Heart left ventricle (tissue), 16 donors: ENCODE results near the gene GALNTL6. TPM values are rescaled to one million over a fixed set of nuclear protein-coding genes. Genes with fewer than 3 reads are reported as not detected.

ENCODE experiments used
- ATAC-seq, 4 donors: fragments of 200-7000 bp; cut with Tn5 transposase; one replicate each; pipeline ENCODE4 v1.9.1; 2020 to 2022; ENCODE audit warnings: moderate library complexity in 4 of 4, mild to moderate bottlenecking in 3 of 4, moderate number of reproducible peaks in 1 of 4
- DNase-seq, 5 donors: peaks; one replicate each; pipeline ENCODE4 v3.0.0-alpha.2; 2020
- H3K27ac ChIP-seq, 12 donors: fragments of 200-600 bp; sonication (generic) in 4 of 12; one replicate each; pipeline versions ENCODE4 v1.5.0 to v1.8.0; 2016 to 2022; ENCODE audit warnings: mild to moderate bottlenecking in 2 of 12
- H3K27me3 ChIP-seq, 9 donors: fragments of 200-600 bp; sonication (generic) in 2 of 9; one replicate each; pipeline versions ENCODE4 v1.5.1 to v1.8.0; 2016 to 2022; ENCODE audit warnings: mild to moderate bottlenecking in 3 of 9
- H3K36me3 ChIP-seq, 9 donors: fragments of 200-600 bp; sonication (generic) in 2 of 9; one replicate each; pipeline versions ENCODE4 v1.5.0 to v1.8.0; 2018 to 2022; ENCODE audit warnings: mild to moderate bottlenecking in 2 of 9
- H3K4me1 ChIP-seq, 12 donors: fragments of 200-600 bp; sonication (generic) in 4 of 12; one replicate each; pipeline versions ENCODE4 v1.5.0 to v1.8.0; 2016 to 2022; ENCODE audit warnings: mild to moderate bottlenecking in 3 of 12
- H3K4me3 ChIP-seq, 12 donors: fragments of 200-600 bp; sonication (generic) in 4 of 12; one replicate each; pipeline versions ENCODE4 v1.5.0 to v1.8.0; 2017 to 2022; ENCODE audit warnings: mild to moderate bottlenecking in 9 of 12, moderate library complexity in 4 of 12
- H3K9me3 ChIP-seq, 12 donors: fragments of 200-600 bp; sonication (generic) in 4 of 12; one replicate each; pipeline versions ENCODE4 v1.5.0 to v1.8.0; 2016 to 2022; ENCODE audit warnings: mild to moderate bottlenecking in 1 of 12
- POLR2A ChIP-seq, 2 donors: fragments of 450-650 bp; IDR thresholded peaks; one replicate each; pipeline ENCODE4 v1.6.1; 2017; ENCODE audit warnings: antibody characterized with exemption in 2 of 2, mild to moderate bottlenecking in 2 of 2, moderate library complexity in 2 of 2
- WGBS, 4 donors: extraction: QIAGEN DNeasy Blood & Tissue Kit in 2 of 4; methylation state at CpG; one replicate each; pipeline versions ENCODE4 v1.1.5 to v1.1.7; 2013 to 2018; 5-methylcytosine and 5-hydroxymethylcytosine counted together
- intact Hi-C, 10 donors: fragments of 100-400 bp; cut with DNase I; formaldehyde crosslinking; loops; one replicate each; pipeline versions ENCODE4 v1.11.1 to v1.14.2; 2022
- polyA plus RNA-seq, 2 donors: library from polyadenylated mRNA; stranded (reverse); fragments of 200-250 nt; gene quantifications; one replicate each; pipeline ENCODE4 v1.2.3, GENCODE V29; 2013
- total RNA-seq, 9 donors: library from RNA; depleted of rRNA in 2 of 9; stranded (reverse); fragments of >200 nt in 2 of 9; fragmentation: NEBNext Ultra II Directional in 3 of 9; extraction: Animal tissue kit (Norgen Biotek cat#: 25700) in 3 of 9; gene quantifications; one replicate each; pipeline versions ENCODE4 v1.1.0 to v1.2.4, GENCODE V29; 2016 to 2023
- TF ChIP-seq, protein P1 (sequence below), 12 donors: fragments of 200-600 bp; sonication (generic) in 4 of 12; IDR thresholded peaks; one replicate each; pipeline versions ENCODE4 v1.5.0 to v1.8.0; 2018 to 2022; ENCODE audit warnings: antibody characterized with exemption in 12 of 12, mild to moderate bottlenecking in 5 of 12
- donor health status: ischemic (EF 13 %, LVEDD 7.1; RV severe dilation, severe dysfunction).
- donor health status: healthy with polysubstance abuse.
- donor health status: DM: no; HTN: yes; CAD: no.
- donor health status: DM: no; HTN: no; CAD: no.
- donor health status: ischemic (EF 25% LVEDD 6.9; RV normal size, moderate dysfunction).
- donor health status: ischemic (EF 25% LVEDD 5.7; RV mildly dilated, moderate dysfunction).
- donor health status: healthy.
- donor health status: DM: yes; HTN: yes; CAD: no.
- donor health status: ischemic (EF 35%, LVEDD 5.7; RV mildly dilated, moderate dysfunction).
- donor health status: nonischemic (EF 11% LVEDD 7.7; RV severe dilation, severe dysfunction).
- donor health status: DM: yes; HTN: yes; CAD: no.
- donor health status: PGD.
- donor health status: ischemic (EF 29% LVEDD 5.4; RV normal size, mild dysfunction).
- donor health status: nonischemic (EF 23%, LVEDD 6.1; RV moderate dilation, normal function).

GALNTL6 gene
- total and polyA plus RNA-seq, 11 donors: 0.33 to 0.52 TPM; not detected in 9

DNA sequence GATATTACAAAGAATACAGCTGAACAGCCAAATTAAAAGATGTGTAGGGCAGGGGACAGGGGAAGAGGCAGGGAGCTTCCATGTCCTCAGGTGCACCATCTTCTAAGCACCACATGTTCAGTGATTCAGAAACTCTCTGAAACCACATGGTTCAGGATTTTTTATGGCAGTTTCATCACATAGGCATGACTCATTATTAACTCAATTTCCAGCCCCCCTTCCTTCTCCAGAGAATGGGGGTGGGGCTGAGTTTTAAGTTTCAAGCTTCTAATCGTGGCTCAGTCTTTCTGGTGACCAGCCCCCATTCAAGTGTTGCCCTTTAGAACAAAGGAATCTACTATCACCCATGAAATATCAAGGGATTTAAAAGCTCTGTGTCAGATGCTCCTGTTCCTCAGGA lies 1037.6 kb downstream of the GALNTL6 start:
- DNase-seq (no peak), ATAC-seq (no peak)
- TF ChIP-seq POLR2A (IDR thresholded peaks at IDR 0.05): no peak
- TF ChIP-seq, protein P1, sequence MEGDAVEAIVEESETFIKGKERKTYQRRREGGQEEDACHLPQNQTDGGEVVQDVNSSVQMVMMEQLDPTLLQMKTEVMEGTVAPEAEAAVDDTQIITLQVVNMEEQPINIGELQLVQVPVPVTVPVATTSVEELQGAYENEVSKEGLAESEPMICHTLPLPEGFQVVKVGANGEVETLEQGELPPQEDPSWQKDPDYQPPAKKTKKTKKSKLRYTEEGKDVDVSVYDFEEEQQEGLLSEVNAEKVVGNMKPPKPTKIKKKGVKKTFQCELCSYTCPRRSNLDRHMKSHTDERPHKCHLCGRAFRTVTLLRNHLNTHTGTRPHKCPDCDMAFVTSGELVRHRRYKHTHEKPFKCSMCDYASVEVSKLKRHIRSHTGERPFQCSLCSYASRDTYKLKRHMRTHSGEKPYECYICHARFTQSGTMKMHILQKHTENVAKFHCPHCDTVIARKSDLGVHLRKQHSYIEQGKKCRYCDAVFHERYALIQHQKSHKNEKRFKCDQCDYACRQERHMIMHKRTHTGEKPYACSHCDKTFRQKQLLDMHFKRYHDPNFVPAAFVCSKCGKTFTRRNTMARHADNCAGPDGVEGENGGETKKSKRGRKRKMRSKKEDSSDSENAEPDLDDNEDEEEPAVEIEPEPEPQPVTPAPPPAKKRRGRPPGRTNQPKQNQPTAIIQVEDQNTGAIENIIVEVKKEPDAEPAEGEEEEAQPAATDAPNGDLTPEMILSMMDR (IDR thresholded peaks at IDR 0.05): no peak
- H3K4me1 ChIP-seq: no peaks in the 10 kb centered on the region
- H3K27ac ChIP-seq: no peak overlapping the region
- intact Hi-C loops: no loop called here
- H3K36me3 ChIP-seq: no peaks in the 10 kb centered on the region
- 19 to 42% (median 38%) methylated on average over 1 of the region's 1 CpG for WGBS, 4 donors
- no peaks in the 10 kb centered on the region for H3K27me3 ChIP-seq
- H3K4me3 ChIP-seq: no peak overlapping the region
- H3K9me3 ChIP-seq: no peaks in the 10 kb centered on the region

DNA sequence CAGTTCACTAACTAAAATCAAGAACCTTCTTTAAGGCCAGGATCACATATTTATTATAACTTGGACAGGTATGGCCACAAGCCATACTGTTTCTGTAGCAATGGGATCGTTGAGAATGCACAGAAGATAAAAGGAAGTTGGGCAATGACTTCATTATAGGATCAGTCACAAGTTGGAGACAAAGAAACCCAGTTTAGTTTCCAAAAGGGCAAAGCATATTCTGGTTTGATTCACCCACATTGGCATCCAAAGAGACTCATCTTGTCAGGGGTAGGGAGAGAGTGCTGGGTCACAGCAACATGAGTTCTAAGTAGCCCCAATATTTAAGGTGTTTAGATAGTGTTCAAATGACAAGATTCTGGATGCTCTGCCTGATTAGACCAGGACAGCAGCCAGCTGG lies 1038.3 kb downstream of the GALNTL6 start:
- H3K27me3 ChIP-seq: no peaks in the 10 kb centered on the region
- H3K9me3 ChIP-seq: no peaks in the 10 kb centered on the region
- no peaks in the 10 kb centered on the region for H3K36me3 ChIP-seq
- ATAC-seq (no peak), DNase-seq (no peak)
- no peaks in the 10 kb centered on the region for H3K4me1 ChIP-seq
- TF ChIP-seq POLR2A (IDR thresholded peaks at IDR 0.05): no peak
- TF ChIP-seq, protein P1 (IDR thresholded peaks at IDR 0.05): no peak
- H3K27ac ChIP-seq: no peak overlapping the region
- WGBS, 4 donors: 0 to 25% (median 12%) methylated on average over 1 of the region's 1 CpG
- H3K4me3 ChIP-seq: no peak overlapping the region
- intact Hi-C loops: no loop called here

DNA sequence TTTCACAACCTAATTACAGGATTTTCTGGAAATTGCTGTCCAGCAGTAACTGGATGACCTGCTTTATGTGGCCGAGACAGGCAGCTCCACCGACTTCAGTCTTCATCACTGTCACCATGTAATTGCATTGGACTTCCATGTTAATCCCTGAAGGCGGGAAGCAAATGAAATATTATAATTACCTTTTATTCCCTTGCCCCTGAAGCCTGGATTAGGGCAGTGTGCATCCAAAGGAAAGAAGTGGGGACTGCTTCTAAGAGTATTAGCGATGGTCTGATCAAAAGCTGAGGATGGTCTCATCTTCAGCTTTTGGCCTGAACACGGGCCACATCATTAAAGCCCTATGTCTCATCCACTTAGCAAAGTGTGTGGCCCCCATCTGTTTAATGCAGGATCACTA lies 1043.8 kb downstream of the GALNTL6 start:
- WGBS, 4 donors: 87 to 90% (median 88%) methylated on average over 5 of the region's 5 CpGs
- DNase-seq (no peak), ATAC-seq (no peak)
- Histone ChIP-seq H3K36me3 (no peaks in the 10 kb centered on the region), H3K27ac (no peak overlapping the region), H3K9me3 (no peaks in the 10 kb centered on the region), H3K4me1 (no peaks in the 10 kb centered on the region), H3K4me3 (no peak overlapping the region), H3K27me3 (no peaks in the 10 kb centered on the region)
- intact Hi-C loops: no loop called here
- TF ChIP-seq, protein P1 (IDR thresholded peaks at IDR 0.05): no peak
- TF ChIP-seq POLR2A (IDR thresholded peaks at IDR 0.05): no peak

DNA sequence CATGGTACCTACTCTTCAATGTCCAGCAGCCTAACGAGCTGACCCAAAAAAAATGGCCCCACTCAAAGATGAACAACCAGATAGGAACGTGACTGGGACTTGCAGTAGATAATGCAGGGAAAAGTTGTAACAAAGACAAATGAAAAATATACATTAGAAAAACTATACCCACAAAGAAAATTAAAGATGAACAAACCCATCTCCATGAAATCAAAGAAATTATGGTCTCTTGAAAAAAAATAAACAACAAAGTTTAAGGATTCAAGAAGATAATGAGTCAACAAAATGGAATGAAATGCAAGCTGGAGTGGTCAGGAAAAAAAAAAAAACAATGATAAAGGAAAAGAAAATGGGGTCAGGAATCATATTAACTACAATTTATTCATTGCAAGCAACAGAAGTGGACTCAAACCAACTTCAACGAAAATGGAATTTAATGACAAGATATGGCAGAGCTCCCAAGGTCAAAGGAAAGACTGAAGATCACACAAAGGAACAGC lies 1045.6 kb downstream of the GALNTL6 start:
- no peaks in the 10 kb centered on the region for H3K36me3 ChIP-seq
- no peaks in the 10 kb centered on the region for H3K4me1 ChIP-seq
- TF ChIP-seq, protein P1 (IDR thresholded peaks at IDR 0.05): no peak
- no peak for TF ChIP-seq POLR2A (IDR thresholded peaks at IDR 0.05)
- H3K4me3 ChIP-seq: no peak overlapping the region
- no peak overlapping the region for H3K27ac ChIP-seq
- H3K9me3 ChIP-seq: no peaks in the 10 kb centered on the region
- H3K27me3 ChIP-seq: no peaks in the 10 kb centered on the region
- ATAC-seq (no peak), DNase-seq (no peak)
- 45 to 56% (median 54%) methylated on average over 3 of the region's 3 CpGs for WGBS, 4 donors
- intact Hi-C loops: no loop called here
